H9 (cell line): ENCODE data around the gene NT5DC2. TPM values are rescaled to one million over a fixed set of nuclear protein-coding genes. Genes with fewer than 3 reads are reported as not detected.

Experiments used
- DNase-seq: peaks from one replicate; pipeline ENCODE4 v3.0.0-alpha.2; 2017
- H2AFZ ChIP-seq: one replicate; pipeline ENCODE4 v1.6.1; 2013; ENCODE audit warnings: mild to moderate bottlenecking, low read length, control low read depth, moderate library complexity
- H2AK5ac ChIP-seq: 2 replicates; pipeline ENCODE4 v1.6.1; 2013; ENCODE audit warnings: low read length, control low read depth, mixed read lengths; ENCODE audit not compliant: insufficient read length
- H2BK120ac ChIP-seq: one replicate; pipeline ENCODE4 v1.6.1; 2013; ENCODE audit warnings: low read depth, mild to moderate bottlenecking, low read length, control low read depth, inconsistent platforms; ENCODE audit not compliant: poor library complexity, severe bottlenecking
- H2BK12ac ChIP-seq: 2 replicates; pipeline ENCODE4 v1.6.1; 2013; ENCODE audit warnings: low read length, control low read depth, mixed read lengths, low read depth; ENCODE audit not compliant: insufficient read length
- H2BK15ac ChIP-seq: 2 replicates; pipeline ENCODE4 v1.6.1; 2013; ENCODE audit warnings: low read depth, low read length, control low read depth
- H2BK20ac ChIP-seq: one replicate; pipeline ENCODE4 v1.6.1; 2013; ENCODE audit warnings: low read depth, mild to moderate bottlenecking, low read length, control low read depth, inconsistent platforms; ENCODE audit not compliant: poor library complexity, severe bottlenecking
- H2BK5ac ChIP-seq: 2 replicates; pipeline ENCODE4 v1.6.1; 2013; ENCODE audit warnings: low read length, control low read depth, mixed read lengths; ENCODE audit not compliant: insufficient read length
- H3K14ac ChIP-seq: 2 replicates; pipeline ENCODE4 v1.6.1; 2013; ENCODE audit warnings: low read length, control low read depth; ENCODE audit not compliant: insufficient read depth
- H3K18ac ChIP-seq: 2 replicates; pipeline ENCODE4 v1.6.1; 2013; ENCODE audit warnings: low read depth, mild to moderate bottlenecking, mixed read lengths, low read length, control low read depth; ENCODE audit not compliant: insufficient read length
- H3K23ac ChIP-seq: 2 replicates; pipeline ENCODE4 v1.6.1; 2013; ENCODE audit warnings: low read length, control low read depth, mixed read lengths, low read depth; ENCODE audit not compliant: insufficient read length
- H3K23me2 ChIP-seq: 2 replicates; pipeline ENCODE4 v1.6.1; 2013; ENCODE audit warnings: low read depth, mild to moderate bottlenecking, mixed read lengths, low read length, control low read depth; ENCODE audit not compliant: insufficient read length, poor library complexity, severe bottlenecking
- H3K27ac ChIP-seq: 2 replicates; pipeline ENCODE4 v1.5.1; 2013; ENCODE audit warnings: low read length, control low read depth, mixed read lengths, low read depth; ENCODE audit not compliant: insufficient read length
- H3K27me3 ChIP-seq: 2 replicates; pipeline ENCODE4 v1.6.1; 2013; ENCODE audit warnings: low read length, control low read depth, inconsistent platforms; ENCODE audit not compliant: insufficient read depth
- H3K4ac ChIP-seq: 2 replicates; pipeline ENCODE4 v1.6.1; 2013; ENCODE audit warnings: low read depth, mild to moderate bottlenecking, control low read depth, inconsistent platforms, low read length, moderate library complexity
- H3K4me1 ChIP-seq: 2 replicates; pipeline ENCODE4 v1.6.1; 2013; ENCODE audit warnings: low read length, control low read depth, inconsistent platforms; ENCODE audit not compliant: insufficient read depth
- H3K4me2 ChIP-seq: 2 replicates; pipeline ENCODE4 v1.6.1; 2013; ENCODE audit warnings: low read length, control low read depth, mixed read lengths; ENCODE audit not compliant: insufficient read length, insufficient read depth
- H3K56ac ChIP-seq: 2 replicates; pipeline ENCODE4 v1.6.1; 2013; ENCODE audit warnings: low read depth, mild to moderate bottlenecking, mixed read lengths, low read length, control low read depth; ENCODE audit not compliant: insufficient read length
- H3K79me1 ChIP-seq: 2 replicates; pipeline ENCODE4 v1.6.1; 2013; ENCODE audit warnings: low read depth, mild to moderate bottlenecking, moderate library complexity, low read length, control low read depth, inconsistent platforms; ENCODE audit not compliant: insufficient read depth, poor library complexity, severe bottlenecking
- H3K79me2 ChIP-seq: 2 replicates; pipeline ENCODE4 v1.6.1; 2013; ENCODE audit warnings: low read length, control low read depth, inconsistent platforms; ENCODE audit not compliant: insufficient read depth
- H3K9ac ChIP-seq: 2 replicates; pipeline ENCODE4 v1.6.1; 2013; ENCODE audit warnings: low read length, control low read depth, mixed read lengths; ENCODE audit not compliant: insufficient read length; ENCODE audit errors: extremely low read depth
- H3K9me3 ChIP-seq: one replicate; pipeline ENCODE4 v1.6.1; 2013; ENCODE audit warnings: low read depth, low read length, inconsistent platforms; ENCODE audit not compliant: control insufficient read depth
- H3T11ph ChIP-seq: one replicate; pipeline ENCODE4 v1.6.1; 2013; ENCODE audit warnings: mild to moderate bottlenecking, low read length, control low read depth, inconsistent platforms
- H4K20me1 ChIP-seq: one replicate; pipeline ENCODE4 v1.6.1; 2013; ENCODE audit not compliant: control insufficient read depth, insufficient read length, insufficient read depth
- H4K5ac ChIP-seq: 2 replicates; pipeline ENCODE4 v1.6.1; 2013; ENCODE audit warnings: low read depth, mild to moderate bottlenecking, mixed read lengths, low read length, control low read depth; ENCODE audit not compliant: insufficient read length
- H4K8ac ChIP-seq: replicated peaks from 2 replicates; pipeline ENCODE4 v1.6.1; 2013; ENCODE audit warnings: low read length, control low read depth, mixed read lengths, low read depth; ENCODE audit not compliant: insufficient read length
- H4K91ac ChIP-seq: 2 replicates; pipeline ENCODE4 v1.6.1; 2013; ENCODE audit warnings: low read depth, mild to moderate bottlenecking, moderate library complexity, mixed read lengths, low read length, control low read depth; ENCODE audit not compliant: insufficient read length
- H3K27ac Mint-ChIP-seq, 3 experiments: 2 replicates in 2 of 3; 3 replicates in 1 of 3; pipeline ENCODE4 v1.8.0; 2020 to 2021; ENCODE audit warnings: mixed read lengths in 3 of 3, mild to moderate bottlenecking in 1 of 3, moderate library complexity in 1 of 3
- H3K27me3 Mint-ChIP-seq: 2 replicates; pipeline ENCODE4 v1.8.0; 2021; ENCODE audit warnings: low read depth, mild to moderate bottlenecking, moderate library complexity, mixed read lengths
- H3K36me3 Mint-ChIP-seq, 3 experiments: 2 replicates in 2 of 3; 3 replicates in 1 of 3; pipeline ENCODE4 v1.8.0; 2020 to 2021; ENCODE audit warnings: low read depth in 3 of 3, mixed read lengths in 3 of 3; ENCODE audit not compliant: insufficient read depth in 1 of 3
- H3K4me1 Mint-ChIP-seq, 2 experiments: 2 replicates each; pipeline ENCODE4 v1.8.0; 2020; ENCODE audit warnings: mixed read lengths in 2 of 2
- H3K4me3 Mint-ChIP-seq, 2 experiments: 2 replicates in 1 of 2; 3 replicates in 1 of 2; pipeline ENCODE4 v1.8.0; 2020 to 2021; ENCODE audit warnings: mild to moderate bottlenecking in 2 of 2, mixed read lengths in 2 of 2, moderate library complexity in 1 of 2
- H3K9me3 Mint-ChIP-seq, 2 experiments: 2 replicates in 1 of 2; 3 replicates in 1 of 2; pipeline ENCODE4 v1.8.0; 2020; ENCODE audit warnings: mild to moderate bottlenecking in 2 of 2, mixed read lengths in 2 of 2, moderate library complexity in 1 of 2
- WGBS: extraction: QIAGEN DNeasy Blood & Tissue Kit; methylation state at CpG from one replicate; pipeline ENCODE4 v1.1.7; 2013; ENCODE audit warnings: missing lambda C conversion rate, low lambda C conversion rate, mixed read lengths; ENCODE audit not compliant: insufficient read length; ENCODE audit errors: extremely low coverage; 5-methylcytosine and 5-hydroxymethylcytosine counted together
- total RNA-seq: library from RNA; stranded (reverse); gene quantifications from 2 replicates; pipeline ENCODE4 v1.2.1, GENCODE V29; 2021
- TF ChIP-seq, protein P1 (sequence below): fragments of 200-600 bp; sonication (generic); conservative IDR thresholded peaks from 3 replicates; pipeline ENCODE4 v1.8.0; 2021; ENCODE audit warnings: antibody characterized with exemption, mild to moderate bottlenecking

Gene NT5DC2
- total RNA-seq, 1 experiment from 2014 or later = 444 TPM

DNA sequence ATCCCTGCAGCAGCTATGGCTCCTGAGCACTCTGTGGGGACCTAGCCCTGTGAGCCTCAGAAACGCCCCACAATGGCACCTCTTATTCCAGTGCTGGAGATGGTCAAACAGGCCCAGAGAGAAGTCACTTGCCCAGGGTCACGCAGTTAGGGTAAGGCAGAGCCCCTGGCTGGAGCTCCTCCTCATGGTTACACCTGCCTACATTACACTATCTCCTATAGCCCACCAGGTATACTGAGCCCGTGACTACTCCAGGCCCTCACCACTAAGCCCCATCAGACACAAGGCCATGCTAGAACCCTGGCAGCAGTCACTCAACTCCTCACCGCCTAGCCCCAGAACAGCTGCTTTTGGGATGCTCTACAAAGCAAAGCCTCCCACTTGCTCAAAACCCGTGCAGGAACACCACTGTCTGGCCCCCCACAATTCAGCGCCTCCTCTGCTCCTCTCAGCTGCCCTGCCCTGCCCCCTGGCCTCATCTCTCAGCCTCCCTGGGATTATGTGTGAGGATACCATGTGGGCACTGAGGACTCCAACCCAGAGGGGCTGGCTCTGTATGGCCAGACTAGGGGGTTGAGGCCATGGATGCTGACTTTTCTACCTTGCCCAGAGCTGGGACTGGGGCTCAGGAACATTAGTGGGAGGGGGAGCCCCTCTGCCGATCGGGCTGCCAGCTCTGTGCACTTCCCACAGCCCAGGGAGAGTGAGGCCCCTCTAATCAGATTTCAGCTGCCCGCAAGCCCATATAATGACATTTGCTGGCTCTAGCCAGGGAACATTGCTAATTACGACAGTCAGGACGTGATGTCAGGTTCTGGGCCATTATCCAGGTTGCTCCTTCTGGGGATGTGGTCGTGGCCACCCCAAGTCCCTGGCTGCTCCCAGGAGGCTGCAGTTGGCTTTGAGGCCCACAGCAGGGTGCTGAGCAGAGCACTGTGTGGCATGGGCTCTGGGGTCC, 4.0 kb downstream of the NT5DC2 start:
- no peak overlapping the region for H4K5ac ChIP-seq
- H2BK12ac ChIP-seq = no peak overlapping the region
- no peaks in the 10 kb centered on the region for H3K79me1 ChIP-seq
- H4K8ac ChIP-seq = no peak overlapping the region
- H4K20me1 ChIP-seq = no peaks in the 10 kb centered on the region
- peaks cover 14% of the 10 kb centered on the region for H3K23me2 ChIP-seq
- no peaks in the 10 kb centered on the region for H3K9me3 ChIP-seq
- no peak overlapping the region for H3K4ac ChIP-seq
- H3K14ac ChIP-seq = no peak overlapping the region
- peaks cover 12 to 15% of the 10 kb centered on the region in 2 experiments for H3K4me1 Mint-ChIP-seq
- no peaks in the 10 kb centered on the region for H3K9me3 Mint-ChIP-seq
- H3K23ac ChIP-seq = no peak overlapping the region
- H3K27me3 Mint-ChIP-seq = no peaks in the 10 kb centered on the region
- H3K4me1 ChIP-seq = no peaks in the 10 kb centered on the region
- H2AK5ac ChIP-seq = no peak overlapping the region
- H3K79me2 ChIP-seq = peaks cover 2% of the 10 kb centered on the region; the same call in 1 of the 2 replicates
- peak overlapping the region in 1 of 2 experiments; percentile 46; a peak in 1 of 5 replicates for H3K4me3 Mint-ChIP-seq
- H3K27ac Mint-ChIP-seq = peak overlapping the region; percentile 65 to 87 (median 70); a peak in 4 of 7 replicates
- no peak overlapping the region for H3K9ac ChIP-seq
- H3K18ac ChIP-seq = no peak overlapping the region
- no peak overlapping the region for H3K4me2 ChIP-seq
- no peak overlapping the region for H2AFZ ChIP-seq
- H2BK20ac ChIP-seq = no peak overlapping the region
- H3K27ac ChIP-seq = no peak overlapping the region
- TF ChIP-seq, protein P1, sequence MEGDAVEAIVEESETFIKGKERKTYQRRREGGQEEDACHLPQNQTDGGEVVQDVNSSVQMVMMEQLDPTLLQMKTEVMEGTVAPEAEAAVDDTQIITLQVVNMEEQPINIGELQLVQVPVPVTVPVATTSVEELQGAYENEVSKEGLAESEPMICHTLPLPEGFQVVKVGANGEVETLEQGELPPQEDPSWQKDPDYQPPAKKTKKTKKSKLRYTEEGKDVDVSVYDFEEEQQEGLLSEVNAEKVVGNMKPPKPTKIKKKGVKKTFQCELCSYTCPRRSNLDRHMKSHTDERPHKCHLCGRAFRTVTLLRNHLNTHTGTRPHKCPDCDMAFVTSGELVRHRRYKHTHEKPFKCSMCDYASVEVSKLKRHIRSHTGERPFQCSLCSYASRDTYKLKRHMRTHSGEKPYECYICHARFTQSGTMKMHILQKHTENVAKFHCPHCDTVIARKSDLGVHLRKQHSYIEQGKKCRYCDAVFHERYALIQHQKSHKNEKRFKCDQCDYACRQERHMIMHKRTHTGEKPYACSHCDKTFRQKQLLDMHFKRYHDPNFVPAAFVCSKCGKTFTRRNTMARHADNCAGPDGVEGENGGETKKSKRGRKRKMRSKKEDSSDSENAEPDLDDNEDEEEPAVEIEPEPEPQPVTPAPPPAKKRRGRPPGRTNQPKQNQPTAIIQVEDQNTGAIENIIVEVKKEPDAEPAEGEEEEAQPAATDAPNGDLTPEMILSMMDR = no peak
- no peaks in the 10 kb centered on the region for H3K27me3 ChIP-seq
- H2BK120ac ChIP-seq = no peak overlapping the region
- H3K36me3 Mint-ChIP-seq = peaks cover 19 to 52% (median 50%) of the 10 kb centered on the region in 3 experiments; a peak in 6 of 7 replicates
- H4K91ac ChIP-seq = no peak overlapping the region
- H3T11ph ChIP-seq = no peak overlapping the region
- no peak overlapping the region for H2BK5ac ChIP-seq
- no peak overlapping the region for H3K56ac ChIP-seq
- no peak overlapping the region for H2BK15ac ChIP-seq
- no CpG with 5 or more reads among the region's 12 CpGs for WGBS
- no peak for DNase-seq
